M059J (cell line): ENCODE data around the gene RAB6A. TPM values are rescaled to one million over a fixed set of nuclear protein-coding genes. Genes with fewer than 3 reads are reported as not detected.
"Not testable (repeated sequence)": the region's sequence is repeated elsewhere in the genome, so short reads cannot be mapped to it uniquely, and the experiment has no call there.

ENCODE experiments used
- DNase-seq: peaks from one replicate; pipeline ENCODE4 v3.0.0-alpha.2; 2012; ENCODE audit warnings: low read depth
- total RNA-seq: library from RNA; depleted of rRNA; stranded (reverse); fragments of >200 nt; shearing (Covaris generic); gene quantifications from 2 replicates; pipeline ENCODE4 v1.2.3, GENCODE V29; 2014; rRNA removed

The RAB6A gene
- 87.9 and 89.7 TPM in 2 replicates for total RNA-seq

GRCh38 chr11:73760679-73761402 is at the start of gene RAB6A:
TSS of gene RAB6A (minus strand) at chr11:73761074. CDS start at chr11:73760635, 439 bp downstream.
- DNase-seq = peak; percentile 100

GRCh38 chr11:73810637-73811036 is 49.8 kb upstream of the RAB6A start:
- no peak for DNase-seq

DNA sequence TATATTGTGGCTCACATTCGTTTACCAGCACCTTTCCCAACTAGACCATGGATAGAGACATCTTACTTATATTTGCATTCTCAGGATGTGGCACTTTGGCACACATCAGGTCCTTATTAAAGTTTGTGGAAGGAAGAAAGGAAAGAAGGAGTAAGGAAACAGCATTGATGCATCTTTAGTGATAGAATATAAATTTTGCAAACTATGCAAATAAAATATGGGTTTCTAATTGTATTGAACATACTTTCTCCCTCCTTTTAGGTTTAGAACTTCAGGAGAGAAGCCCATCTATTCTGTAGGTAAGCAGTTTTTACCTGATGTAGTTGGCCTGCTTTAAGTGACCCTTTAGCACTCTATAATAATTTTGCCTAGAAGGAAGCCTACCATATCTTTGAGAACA is 47.2 kb upstream of the RAB6A start:
- no peak for DNase-seq

- no peak for DNase-seq
These were observed 43.8 kb upstream of the RAB6A start for GRCh38 chr11:73804712-73805111.

GRCh38 chr11:73801136-73801535 is 40.3 kb upstream of the RAB6A start:
- DNase-seq = no peak

DNA sequence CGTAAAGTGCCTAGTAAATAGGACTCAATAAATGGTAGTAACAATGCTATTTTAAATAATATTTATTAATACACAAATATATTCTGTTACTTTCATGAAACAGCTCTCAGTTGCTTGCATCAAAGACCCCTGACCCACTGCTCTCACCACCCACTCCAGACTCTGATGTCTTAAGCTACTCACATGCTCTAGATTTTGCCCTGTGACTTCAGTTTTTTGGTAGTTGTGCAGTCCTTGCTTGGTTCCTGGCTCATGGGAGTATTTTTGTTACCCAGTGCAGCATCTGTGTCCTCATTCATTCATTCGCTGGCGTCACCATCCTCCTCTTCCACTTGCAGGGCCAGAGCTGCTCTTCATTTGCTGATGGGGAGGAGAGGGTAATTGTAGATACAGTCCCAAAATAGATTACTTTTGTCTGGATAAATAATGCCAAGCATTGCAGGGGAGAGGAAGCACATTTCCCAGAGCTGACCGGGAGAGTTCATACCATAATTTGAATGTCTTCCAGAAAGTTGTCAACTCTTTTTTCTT is 39.5 kb upstream of the RAB6A start:
- DNase-seq = no peak

DNA sequence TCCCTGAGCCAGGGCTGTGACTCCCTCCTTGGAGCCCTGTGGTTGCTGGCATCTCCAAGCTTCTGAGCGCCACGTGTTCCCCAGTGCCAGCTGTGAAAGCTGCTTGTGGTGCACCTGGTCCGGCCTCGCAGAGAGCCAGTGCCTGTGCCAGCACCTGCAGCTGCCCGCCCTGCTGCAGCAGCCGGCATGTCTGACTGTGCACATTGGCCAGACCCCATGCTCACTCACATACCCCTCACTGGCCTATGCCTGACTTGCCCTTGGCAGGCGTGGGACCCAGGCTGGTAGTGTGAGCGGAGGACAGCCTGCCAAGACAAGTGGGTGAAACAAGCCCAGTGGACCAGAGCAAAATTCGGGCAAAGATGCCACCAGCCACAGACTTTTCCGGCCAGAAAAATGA is 36.6 kb upstream of the RAB6A start:
- no peak for DNase-seq

DNA sequence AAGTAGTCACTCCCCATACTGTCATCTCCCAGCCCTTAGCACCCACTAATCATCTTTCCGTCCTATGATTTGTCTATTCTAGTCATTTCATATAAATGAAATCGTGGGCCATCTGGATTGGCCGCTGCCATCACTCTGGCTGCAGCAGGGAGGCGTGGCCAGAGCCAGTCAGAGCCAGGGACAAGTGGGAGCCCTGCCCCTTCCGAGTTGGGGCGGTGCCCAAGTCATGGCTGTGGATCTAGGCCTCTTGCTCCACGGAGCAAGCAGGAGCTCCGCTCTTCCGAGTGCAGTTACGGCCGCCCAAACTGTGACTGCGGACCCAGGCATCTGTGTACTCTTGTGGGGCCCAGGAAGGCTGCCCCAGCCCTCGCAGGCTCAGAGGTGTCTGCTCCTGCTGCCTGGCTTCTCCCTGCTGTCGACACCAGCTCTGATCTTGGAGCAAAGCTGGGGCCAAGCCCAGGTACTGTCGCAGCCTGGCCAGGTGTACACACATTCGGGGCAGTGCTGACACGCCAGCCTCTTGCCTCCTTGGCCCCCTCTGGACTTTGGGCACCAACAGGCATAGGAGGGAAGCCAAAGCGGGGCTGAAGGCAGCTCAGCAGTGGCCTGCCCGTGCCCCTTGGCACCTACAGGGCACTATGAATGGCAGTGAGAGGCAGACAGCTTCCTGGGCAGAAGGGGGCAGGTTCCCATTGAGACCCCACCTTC is 35.2 kb upstream of the RAB6A start:
- no peak for DNase-seq

- DNase-seq = no peak
These were observed 31.7 kb upstream of the RAB6A start for GRCh38 chr11:73792584-73792983.

GRCh38 chr11:73789279-73789670 is 28.4 kb upstream of the RAB6A start:
- DNase-seq = peak; percentile 3

- peak; percentile 93 for DNase-seq
These were observed 27.0 kb upstream of the RAB6A start, which contains the start of gene MRPL48 for GRCh38 chr11:73787643-73788558. TSS of gene MRPL48 (plus strand) at chr11:73787874. CDS start at chr11:73787972, 98 bp downstream.

DNA sequence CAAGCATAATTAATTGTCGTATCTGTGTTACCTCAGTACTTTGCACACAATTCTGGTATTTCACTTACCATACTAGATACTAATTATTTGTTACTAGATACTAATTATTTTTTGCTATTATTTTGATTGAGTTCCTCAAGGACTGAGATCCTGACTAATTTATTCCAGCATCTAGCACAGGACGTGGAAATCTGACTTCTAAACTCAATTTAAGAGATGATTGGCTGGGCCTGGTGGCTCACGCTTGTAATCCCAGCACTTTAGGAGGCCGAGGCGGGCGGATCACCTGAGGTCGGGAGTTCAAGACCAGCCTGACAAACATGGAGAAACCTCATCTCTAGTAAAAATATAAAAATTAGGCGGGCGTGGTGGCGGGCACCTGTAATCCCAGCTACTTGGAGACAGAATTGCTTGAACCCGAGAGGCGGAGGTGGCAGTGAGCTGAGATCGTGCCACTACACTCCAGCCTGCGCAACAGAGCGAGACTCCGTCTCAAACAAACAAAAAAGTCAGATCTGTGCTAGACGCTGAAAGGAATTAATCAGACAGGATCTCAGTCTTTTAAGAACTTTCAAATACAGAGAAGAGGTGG is 26.3 kb upstream of the RAB6A start:
- no peak for DNase-seq

DNA sequence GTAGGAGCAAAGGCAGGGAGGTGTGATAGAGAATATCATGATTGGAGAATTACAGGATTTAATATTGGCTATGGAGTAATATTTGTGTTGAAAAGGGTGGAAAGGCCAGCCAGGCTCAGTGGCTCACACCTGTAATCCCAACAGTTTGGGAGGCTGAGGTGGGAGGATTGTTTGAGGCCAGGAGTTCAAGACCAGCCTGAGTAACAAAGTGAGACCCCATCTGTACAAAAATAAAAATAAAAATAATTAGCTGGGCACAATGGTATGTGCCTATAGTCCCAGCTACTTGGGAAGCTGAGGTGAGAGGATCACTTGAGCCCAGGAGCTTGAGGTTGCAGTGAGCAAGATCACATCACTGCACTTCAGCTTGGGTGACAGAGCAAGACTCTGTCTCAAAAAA is 24.6 kb upstream of the RAB6A start:
- DNase-seq = not testable (repeated sequence)

DNA sequence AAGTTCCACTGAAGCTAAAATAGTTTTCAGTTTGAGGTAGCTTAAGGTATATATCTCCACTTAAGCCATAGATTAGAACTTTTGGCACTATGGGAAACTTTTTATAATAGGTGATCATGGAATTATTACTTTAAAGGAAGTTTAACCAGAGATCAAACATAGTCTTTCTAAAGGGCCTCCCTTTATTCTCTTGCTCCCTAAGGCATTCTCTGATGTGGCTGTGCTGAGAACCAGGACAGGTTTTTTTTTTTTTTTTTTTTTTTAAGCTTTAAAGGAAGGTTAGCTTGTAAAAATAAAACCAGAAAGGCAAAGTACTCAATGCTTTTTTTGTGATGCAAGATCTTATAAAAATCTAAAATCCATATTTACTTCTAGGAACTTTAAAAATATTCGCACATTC is 23.9 kb upstream of the RAB6A start:
- DNase-seq = no peak

- DNase-seq = no peak
These were observed 23.3 kb upstream of the RAB6A start for GRCh38 chr11:73784080-73784634.

GRCh38 chr11:73783483-73784020 is 22.7 kb upstream of the RAB6A start:
- no peak for DNase-seq

DNA sequence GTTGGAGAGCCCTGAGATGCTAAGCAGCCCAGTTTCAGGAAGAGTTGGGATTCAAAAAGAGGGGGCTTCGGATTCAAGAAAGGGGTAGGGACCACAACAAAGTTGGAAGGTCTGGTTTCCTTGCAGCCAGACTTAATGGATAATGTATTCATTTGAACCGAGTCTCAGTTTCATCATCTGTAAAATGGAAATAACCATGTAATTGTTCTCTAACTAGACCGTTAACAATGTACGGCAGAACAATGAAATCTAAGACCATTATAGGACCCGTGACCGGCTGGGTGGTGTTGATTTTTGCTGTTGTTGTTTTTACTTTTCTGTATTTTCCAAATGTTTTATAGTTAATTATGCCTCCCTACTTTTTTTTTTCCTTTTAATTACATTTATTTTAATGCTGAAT is 20.4 kb upstream of the RAB6A start:
- DNase-seq = no peak

GRCh38 chr11:73779084-73779902 is 18.4 kb upstream of the RAB6A start:
- peak; percentile 99 for DNase-seq

- not testable (repeated sequence) for DNase-seq
These were observed 9.9 kb upstream of the RAB6A start for GRCh38 chr11:73770811-73771210.

- no peak for DNase-seq
These were observed 5.9 kb upstream of the RAB6A start for GRCh38 chr11:73766763-73767162.
